GM21619 (cell line): ENCODE measurements around the gene MUC5B.

ENCODE experiments used
- ATAC-seq: cut with Tn5 transposase; IDR thresholded peaks from one replicate; pipeline ENCODE4 v1.9.1; 2021; ENCODE audit not compliant: unreplicated experiment

MUC5B gene

GRCh38 chr11:1295086-1295485 is 72.2 kb downstream of the MUC5B start:
- ATAC-seq = no peak

GRCh38 chr11:1295591-1295990 is 72.7 kb downstream of the MUC5B start:
- ATAC-seq = no peak

- ATAC-seq = no peak
These were observed 73.4 kb downstream of the MUC5B start for GRCh38 chr11:1296287-1296686.

- ATAC-seq = no peak
These were observed 74.2 kb downstream of the MUC5B start for GRCh38 chr11:1297011-1297575.

- no peak for ATAC-seq
These were observed 75.0 kb downstream of the MUC5B start for GRCh38 chr11:1297576-1298473.

GRCh38 chr11:1298695-1299492 is 76.0 kb downstream of the MUC5B start:
- ATAC-seq = no peak

GRCh38 chr11:1299621-1300020 is 76.8 kb downstream of the MUC5B start:
- no peak for ATAC-seq

DNA sequence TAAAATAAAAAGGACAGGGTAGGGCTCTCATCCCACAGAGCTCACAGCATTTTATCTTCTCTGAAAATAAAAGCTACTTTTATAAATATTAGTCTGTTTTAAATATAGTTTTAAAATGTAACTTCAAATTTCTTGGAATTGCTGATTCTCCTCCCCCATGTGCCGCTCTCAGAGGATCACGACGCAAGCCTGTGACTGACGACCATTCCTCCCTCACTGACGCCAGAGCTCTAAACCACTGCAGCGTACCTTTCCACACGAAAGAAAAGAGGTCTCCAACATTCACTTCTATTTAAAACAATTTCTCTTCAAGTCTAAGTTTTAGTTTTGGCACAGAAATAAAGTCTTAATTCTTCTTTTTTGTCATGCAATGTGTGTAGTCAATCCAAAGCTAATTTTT is 77.3 kb downstream of the MUC5B start:
- ATAC-seq = no peak

DNA sequence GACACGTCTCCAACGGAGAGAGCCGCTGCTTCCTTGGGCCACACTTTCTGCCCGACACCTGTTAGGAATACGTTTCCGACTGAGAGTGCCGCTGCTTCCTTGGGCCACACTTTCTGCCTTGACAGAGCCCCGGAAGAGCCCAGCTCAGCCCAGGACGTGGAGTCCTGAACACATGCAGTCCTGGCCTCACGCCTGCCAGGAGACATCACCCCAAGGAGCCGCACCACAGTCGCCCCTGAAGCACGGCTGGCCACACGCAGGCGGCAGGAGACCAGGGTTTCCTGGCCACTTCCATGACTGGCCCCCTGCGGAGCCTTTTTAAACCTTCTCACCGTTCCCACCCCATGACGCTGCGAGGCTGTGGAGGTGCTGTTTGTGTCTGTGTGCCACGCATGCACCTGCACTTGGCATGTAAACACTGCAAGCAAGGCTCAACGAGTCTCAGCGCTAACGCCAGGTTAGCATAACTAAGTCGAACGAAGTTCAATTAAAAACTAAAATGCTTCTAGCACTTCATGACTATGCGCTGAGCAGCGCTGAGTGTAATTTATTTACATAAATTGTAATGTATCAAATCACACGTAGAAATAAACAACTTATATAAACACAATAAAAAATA is 77.8 kb downstream of the MUC5B start:
- no peak for ATAC-seq

DNA sequence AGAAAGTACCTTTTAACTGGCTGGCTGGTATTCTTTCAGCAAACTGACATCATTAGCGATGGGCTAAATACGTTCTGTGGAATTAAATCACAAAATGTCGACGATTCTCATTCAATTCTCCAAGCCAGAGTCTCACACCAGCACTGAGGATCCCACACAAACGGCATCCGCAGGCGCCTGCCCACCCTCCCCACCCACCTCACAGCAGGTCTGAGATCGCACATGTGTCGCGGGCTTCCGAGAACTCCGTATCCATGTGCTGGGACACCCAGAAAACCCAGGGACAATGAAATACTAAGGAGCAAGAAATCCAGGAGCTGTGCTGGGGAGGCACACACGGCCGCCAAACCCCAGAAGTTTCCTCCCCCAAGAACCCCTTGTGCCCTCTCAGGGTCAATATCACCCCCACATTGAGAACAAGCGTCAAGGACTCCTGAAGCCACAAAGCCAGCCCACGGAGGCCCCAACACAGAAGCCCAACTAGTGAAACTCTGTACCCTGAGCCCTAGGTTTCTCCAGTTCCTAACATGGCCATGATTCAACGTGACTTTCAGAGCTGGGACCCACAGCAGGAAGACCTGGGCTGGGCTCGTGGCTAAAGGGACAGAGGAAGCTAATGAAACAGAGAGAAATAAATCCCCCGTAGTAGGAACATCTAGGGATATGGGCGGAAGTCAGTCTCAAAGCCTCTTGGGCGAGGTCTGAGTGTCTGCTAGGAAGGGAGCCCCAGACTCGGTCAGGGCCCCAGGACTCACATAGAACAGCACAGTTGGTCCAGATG is 78.5 kb downstream of the MUC5B start:
- ATAC-seq = no peak

- no peak for ATAC-seq
These were observed 79.2 kb downstream of the MUC5B start for GRCh38 chr11:1302041-1302460.

GRCh38 chr11:1302461-1303125 is 79.7 kb downstream of the MUC5B start:
- no peak for ATAC-seq

GRCh38 chr11:1303126-1303821 is 80.4 kb downstream of the MUC5B start:
- ATAC-seq = no peak

- no peak for ATAC-seq
These were observed 81.1 kb downstream of the MUC5B start for GRCh38 chr11:1303973-1304372.

DNA sequence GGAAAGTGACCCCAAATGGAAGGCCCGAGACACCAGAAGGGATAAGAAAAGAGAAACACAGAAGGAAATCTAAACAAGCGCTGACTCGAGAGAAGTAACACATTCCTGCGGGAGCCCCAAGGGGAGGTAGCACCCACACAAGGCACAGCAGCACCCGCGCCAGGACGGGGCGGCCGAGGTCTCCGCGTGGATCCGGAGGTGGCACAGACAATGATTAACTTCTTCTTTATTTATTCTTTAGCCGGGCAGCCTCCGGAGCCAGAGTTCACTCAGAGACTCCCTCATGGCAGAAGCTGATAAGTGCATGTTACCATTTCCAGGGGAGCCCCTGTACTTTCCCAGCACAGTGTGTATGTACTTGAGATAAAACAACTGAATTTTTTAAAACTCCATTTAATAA is 81.5 kb downstream of the MUC5B start:
- ATAC-seq = no peak

DNA sequence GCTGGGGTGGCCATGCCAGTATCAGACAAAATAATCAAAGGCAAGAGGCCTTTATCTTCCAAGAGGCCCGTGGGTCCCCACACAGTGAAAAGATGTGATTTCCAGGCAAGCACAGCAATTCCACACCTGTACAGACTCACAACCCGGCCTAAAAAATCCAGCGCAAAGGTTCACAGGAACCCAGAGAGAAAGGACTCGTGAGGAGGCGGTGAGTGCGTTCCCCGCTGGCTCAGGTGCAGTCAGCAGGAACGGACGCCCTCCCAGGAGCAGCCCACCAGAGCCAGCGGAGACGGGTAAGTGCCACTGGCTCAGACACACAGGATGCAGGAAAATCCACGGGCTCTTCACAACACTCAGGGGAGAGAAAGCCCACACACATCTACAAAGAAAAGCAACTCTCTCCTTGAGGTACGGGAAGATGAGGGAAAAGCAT is 82.2 kb downstream of the MUC5B start:
- ATAC-seq = no peak

- ATAC-seq = no peak
These were observed 82.7 kb downstream of the MUC5B start for GRCh38 chr11:1305501-1306056.

GRCh38 chr11:1306186-1307162 is 83.6 kb downstream of the MUC5B start:
- no peak for ATAC-seq
